IMR-90 (cell line): ENCODE measurements around the gene PLIN5. TPM values are rescaled to one million over a fixed set of nuclear protein-coding genes. Genes with fewer than 3 reads are reported as not detected.

Experiments used
- ATAC-seq: fragments of 200-7000 bp; cut with Tn5 transposase; 2 replicates; pipeline ENCODE4 v1.9.1; 2020; ENCODE audit warnings: low read depth, mild to moderate bottlenecking, moderate library complexity
- BruUV-seq: library from RNA; stranded (reverse); fragments of 400-500 nt; replicated peaks from 2 replicates; lab custom pipeline; 2021; lab: Mats Ljungman, UMichigan
- CTCF ChIA-PET: fragments of 300-600 bp; formaldehyde crosslinking; extraction: SDS; loops from one replicate; lab custom pipeline; 2021; ENCODE audit warnings: antibody characterized with exemption; lab: Yijun Ruan, JAX
- POLR2A ChIA-PET: fragments of 300-600 bp; sonication (Branson Sonifier 250); formaldehyde crosslinking; loops from one replicate; lab custom pipeline; 2022; ENCODE audit warnings: antibody characterized with exemption; ENCODE audit not compliant: unreplicated experiment; lab: Charles Lee
- DNase-seq: peaks from one replicate; pipeline ENCODE4 v3.0.0; 2013
- H2AFZ ChIP-seq: replicated peaks from 2 replicates; pipeline ENCODE3; 2013; ENCODE audit warnings: low read length, mild to moderate bottlenecking; ENCODE audit not compliant: poor library complexity
- H2AK5ac ChIP-seq: 2 replicates; pipeline ENCODE4 v1.6.1; 2013; ENCODE audit warnings: low read depth, low read length, inconsistent platforms
- H2AK9ac ChIP-seq: replicated peaks from 2 replicates; pipeline ENCODE3; 2013; ENCODE audit warnings: mild to moderate bottlenecking, low read depth, low read length, moderate library complexity; ENCODE audit not compliant: poor library complexity
- H2BK120ac ChIP-seq: 2 replicates; pipeline ENCODE4 v1.6.1; 2013; ENCODE audit warnings: low read depth, low read length, inconsistent platforms
- H2BK15ac ChIP-seq: 3 replicates; pipeline ENCODE4 v1.6.1; 2013; ENCODE audit warnings: low read depth, low read length, inconsistent platforms
- H2BK20ac ChIP-seq: 2 replicates; pipeline ENCODE4 v1.6.1; 2013; ENCODE audit warnings: low read depth, mild to moderate bottlenecking, inconsistent platforms, low read length, moderate library complexity
- H2BK5ac ChIP-seq: 2 replicates; pipeline ENCODE4 v1.6.1; 2013; ENCODE audit warnings: mild to moderate bottlenecking, low read depth, low read length, inconsistent platforms; ENCODE audit not compliant: poor library complexity, severe bottlenecking
- H3K14ac ChIP-seq: replicated peaks from 2 replicates; pipeline ENCODE4 v1.6.1; 2013; ENCODE audit warnings: low read depth, low read length, inconsistent platforms
- H3K18ac ChIP-seq: 2 replicates; pipeline ENCODE4 v1.6.1; 2013; ENCODE audit warnings: low read depth, low read length, control low read depth
- H3K23ac ChIP-seq: 2 replicates; pipeline ENCODE4 v1.6.1; 2013; ENCODE audit warnings: low read depth, low read length, inconsistent platforms
- H3K27ac ChIP-seq: 2 replicates; pipeline ENCODE4 v1.5.1; 2013; ENCODE audit warnings: mild to moderate bottlenecking, control low read depth, low read length; ENCODE audit not compliant: insufficient read depth
- H3K27me3 ChIP-seq: 2 replicates; pipeline ENCODE4 v1.6.1; 2013; ENCODE audit warnings: low read length; ENCODE audit not compliant: control insufficient read depth, insufficient read depth
- H3K36me3 ChIP-seq: 2 replicates; pipeline ENCODE4 v1.6.1; 2013; ENCODE audit warnings: low read length, mixed read lengths; ENCODE audit not compliant: control insufficient read depth, insufficient read depth
- H3K4ac ChIP-seq: 2 replicates; pipeline ENCODE4 v1.6.1; 2013; ENCODE audit warnings: low read depth, low read length, inconsistent platforms
- H3K4me1 ChIP-seq: 2 replicates; pipeline ENCODE4 v1.6.1; 2013; ENCODE audit warnings: low read length, mixed read lengths; ENCODE audit not compliant: control insufficient read depth, insufficient read depth
- H3K4me2 ChIP-seq: 2 replicates; pipeline ENCODE4 v1.6.1; 2013; ENCODE audit warnings: low read depth, mild to moderate bottlenecking, control low read depth, low read length, moderate library complexity
- H3K4me3 ChIP-seq: 2 replicates; pipeline ENCODE4 v1.5.1; 2013; ENCODE audit warnings: low read depth, mild to moderate bottlenecking, control low read depth, low read length, moderate library complexity; ENCODE audit not compliant: insufficient read depth
- H3K56ac ChIP-seq: 2 replicates; pipeline ENCODE4 v1.6.1; 2013; ENCODE audit warnings: low read length, inconsistent platforms; ENCODE audit not compliant: insufficient read depth; ENCODE audit errors: extremely low read depth
- H3K79me1 ChIP-seq, 2 experiments: 2 replicates each; pipeline ENCODE4 v1.6.1; 2013; ENCODE audit warnings: low read length in 2 of 2, inconsistent platforms in 1 of 2, low read depth in 1 of 2
- H3K9ac ChIP-seq: 2 replicates; pipeline ENCODE4 v1.6.1; 2013; ENCODE audit warnings: low read depth, low read length, control low read depth
- H3K9me1 ChIP-seq: 2 replicates; pipeline ENCODE4 v1.6.1; 2013; ENCODE audit warnings: low read length, inconsistent platforms; ENCODE audit not compliant: insufficient read depth
- H3K9me3 ChIP-seq: 2 replicates; pipeline ENCODE4 v1.6.1; 2013; ENCODE audit warnings: low read length; ENCODE audit not compliant: control insufficient read depth, insufficient read depth
- H4K20me1 ChIP-seq: 2 replicates; pipeline ENCODE4 v1.6.1; 2013; ENCODE audit warnings: low read length, inconsistent platforms; ENCODE audit not compliant: insufficient read depth
- H4K5ac ChIP-seq: 2 replicates; pipeline ENCODE4 v1.6.1; 2013; ENCODE audit warnings: mild to moderate bottlenecking, low read depth, low read length, control low read depth
- H4K8ac ChIP-seq, 2 experiments: 2 replicates each; pipeline ENCODE4 v1.6.1; 2013; ENCODE audit warnings: low read depth in 2 of 2, low read length in 2 of 2, control low read depth in 1 of 2, inconsistent platforms in 1 of 2
- H4K91ac ChIP-seq: 2 replicates; pipeline ENCODE4 v1.6.1; 2013; ENCODE audit warnings: low read depth, low read length, inconsistent platforms; ENCODE audit not compliant: insufficient read depth
- BHLHE40 ChIP-seq: fragments of 150-350 bp; IDR thresholded peaks from 2 replicates; pipeline ENCODE4 v1.6.1; 2016; ENCODE audit warnings: mild to moderate bottlenecking, low read depth, low read length
- CEBPB ChIP-seq: IDR thresholded peaks from 2 replicates; pipeline ENCODE4 v1.6.1; 2012; ENCODE audit warnings: low read depth, low read length, improper control_type of control experiment
- CHD1 ChIP-seq: IDR thresholded peaks from 2 replicates; pipeline ENCODE4 v1.6.1; 2012; ENCODE audit warnings: low read depth, low read length, improper control_type of control experiment
- FOS ChIP-seq: fragments of 150-350 bp; IDR thresholded peaks from 2 replicates; pipeline ENCODE4 v1.6.1; 2016; ENCODE audit warnings: low read depth, low read length
- MAFK ChIP-seq: IDR thresholded peaks from 2 replicates; pipeline ENCODE4 v1.6.1; 2012; ENCODE audit warnings: low read depth, low read length, improper control_type of control experiment
- MAZ ChIP-seq: IDR thresholded peaks from 2 replicates; pipeline ENCODE4 v1.6.1; 2012; ENCODE audit warnings: low read depth, mild to moderate bottlenecking, low read length, improper control_type of control experiment, moderate library complexity, borderline replicate concordance
- MXI1 ChIP-seq: IDR thresholded peaks from 2 replicates; pipeline ENCODE4 v1.6.1; 2012; ENCODE audit warnings: low read depth, mild to moderate bottlenecking, low read length, moderate library complexity, borderline replicate concordance
- NFE2L2 ChIP-seq: fragments of 150-350 bp; IDR thresholded peaks from 2 replicates; pipeline ENCODE4 v1.6.1; 2016; ENCODE audit warnings: low read depth, mild to moderate bottlenecking, low read length
- POLR2A ChIP-seq: IDR thresholded peaks from 2 replicates; pipeline ENCODE4 v1.6.1; 2012; ENCODE audit warnings: mild to moderate bottlenecking, low read depth, low read length
- RAD21 ChIP-seq: IDR thresholded peaks from 2 replicates; pipeline ENCODE4 v1.6.1; 2012; ENCODE audit warnings: low read length, improper control_type of control experiment
- RCOR1 ChIP-seq: IDR thresholded peaks from 2 replicates; pipeline ENCODE4 v1.6.1; 2012; ENCODE audit warnings: mild to moderate bottlenecking, low read length, improper control_type of control experiment; ENCODE audit not compliant: insufficient replicate concordance
- RFX5 ChIP-seq: IDR thresholded peaks from 2 replicates; pipeline ENCODE4 v1.8.0; 2012; ENCODE audit warnings: low read depth, mild to moderate bottlenecking, low read length, moderate library complexity
- SMC3 ChIP-seq: fragments of 150-350 bp; IDR thresholded peaks from 2 replicates; pipeline ENCODE4 v1.6.1; 2016; ENCODE audit warnings: low read depth, mild to moderate bottlenecking, antibody characterized with exemption, low read length, moderate library complexity
- USF2 ChIP-seq: fragments of 150-350 bp; IDR thresholded peaks from 2 replicates; pipeline ENCODE4 v1.6.1; 2017; ENCODE audit warnings: mild to moderate bottlenecking, antibody characterized with exemption, low read length, low read depth
- WGBS, 2 experiments: methylation state at CpG; one replicate each; pipeline versions ENCODE4 v1.1.5 to v1.1.7; 2013; ENCODE audit warnings: missing lambda C conversion rate in 2 of 2; ENCODE audit not compliant: insufficient read length in 1 of 2; ENCODE audit errors: extremely low coverage in 2 of 2; 5-methylcytosine and 5-hydroxymethylcytosine counted together
- dilution Hi-C: fragments of 300-500 bp; cut with HindIII; formaldehyde crosslinking; loops from one replicate; pipeline ENCODE4 v1.14.3; 2018; ENCODE audit warnings: low sequenced_read_pairs; ENCODE audit not compliant: unreplicated experiment
- in situ Hi-C: fragments of 300-500 bp; cut with MboI; formaldehyde crosslinking; loops from 3 replicates; pipeline ENCODE4 v1.14.3; 2019; ENCODE audit warnings: low sequenced_read_pairs, inconsistent platforms, mixed read lengths
- intact Hi-C: fragments of 100-400 bp; cut with micrococcal nuclease; formaldehyde crosslinking; loops from 2 replicates; pipeline ENCODE4 v1.10.0; 2022
- polyA plus RNA-seq, 3 experiments: library from polyadenylated mRNA; depleted of rRNA; stranded (reverse); fragments of >200 nt; gene quantifications; 2 replicates each; pipeline ENCODE4 v1.2.3, GENCODE V29; 2012; ENCODE audit warnings: low replicate concordance in 1 of 3
- total RNA-seq: library from RNA; depleted of rRNA; stranded (reverse); fragments of >200 nt; gene quantifications from 2 replicates; pipeline ENCODE4 v1.2.3, GENCODE V29; 2012

The PLIN5 gene
- total and polyA plus RNA-seq, 2 of the 4 experiments (the other 2 are of a cell fraction) = not detected

GRCh38 chr19:4519521-4520277 is 15.3 kb downstream of the PLIN5 start (continued):
- no peak for TF ChIP-seq FOS

- intact Hi-C loops = no loop called here
These were observed 15.9 kb downstream of the PLIN5 start for GRCh38 chr19:4519172-4519496.

More at GRCh38 chr19:4519172-4519496, 15.9 kb downstream of the PLIN5 start:
- no peak overlapping the region for H3K14ac ChIP-seq
- no peak overlapping the region for H3K4ac ChIP-seq
- no peak overlapping the region for H4K91ac ChIP-seq
- H3K4me2 ChIP-seq = no peak overlapping the region
- TF ChIP-seq NFE2L2 (no peak), RCOR1 (no peak), USF2 (no peak), MAFK (no peak), POLR2A (no peak), RAD21 (no peak), RFX5 (no peak), MXI1 (no peak), SMC3 (no peak), CEBPB (no peak), CHD1 (no peak), MAZ (no peak), FOS (no peak), BHLHE40 (no peak)
- no peak overlapping the region for H2BK15ac ChIP-seq
- POLR2A ChIA-PET = no interaction called here
- no peak overlapping the region for H2AK5ac ChIP-seq
- H3K36me3 ChIP-seq = no peaks in the 10 kb centered on the region
- H3K56ac ChIP-seq = no peak overlapping the region
- H3K27me3 ChIP-seq = peaks cover 14% of the 10 kb centered on the region
- no peak overlapping the region for H2BK20ac ChIP-seq
- H2BK120ac ChIP-seq = no peak overlapping the region
- no peak overlapping the region for H2BK5ac ChIP-seq
- ATAC-seq (no peak), DNase-seq (no peak)
- peaks cover 9% of the 10 kb centered on the region for H3K4me1 ChIP-seq
- CTCF ChIA-PET = no interaction called here
- H4K5ac ChIP-seq = no peak overlapping the region
- no TSS peak for BruUV-seq
- H3K79me1 ChIP-seq = no peaks in the 10 kb centered on the region
- H4K20me1 ChIP-seq = no peaks in the 10 kb centered on the region
- H3K4me3 ChIP-seq = no peak overlapping the region
- no peaks in the 10 kb centered on the region for H3K9me1 ChIP-seq
- in situ Hi-C loops (no loop called here), dilution Hi-C loops (no loop called here)
- peak overlapping the region; percentile 72 for H2AFZ ChIP-seq
- no peak overlapping the region for H3K27ac ChIP-seq
- H3K9ac ChIP-seq = no peak overlapping the region
- no peak overlapping the region for H3K18ac ChIP-seq
- WGBS, 2 experiments = 89% methylated on average over 3 of the region's 6 CpGs; no CpG with 5 or more reads in 1 of the 2 experiments
- H3K9me3 ChIP-seq = no peaks in the 10 kb centered on the region
- no peak overlapping the region for H4K8ac ChIP-seq
- no peak overlapping the region for H3K23ac ChIP-seq
- H2AK9ac ChIP-seq = no peak overlapping the region
